ENCODE data around the gene A4GALT.
"Not testable (repeated sequence)": the region's sequence is repeated elsewhere in the genome, so short reads cannot be mapped to it uniquely, and the experiment has no call there.

A4GALT gene

DNA sequence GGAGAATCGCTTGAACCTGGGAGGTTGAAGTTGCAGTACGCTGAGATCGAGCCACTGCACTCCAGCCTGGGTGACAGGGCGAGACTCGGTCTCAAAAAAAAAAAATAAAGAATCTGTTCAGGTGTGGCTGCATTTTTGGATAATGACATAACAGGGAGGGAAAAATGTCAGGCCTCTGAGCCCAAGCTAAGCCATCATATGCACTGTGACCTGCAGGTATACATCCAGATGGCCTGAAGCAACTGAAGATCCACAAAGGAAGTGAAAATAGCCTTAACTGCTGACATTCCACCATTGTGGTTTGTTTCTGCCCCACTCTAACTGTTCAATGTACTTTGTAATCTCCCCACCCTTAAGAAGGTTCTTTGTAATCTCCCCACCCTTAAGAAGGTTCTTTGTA is 19.6 kb upstream of the A4GALT start:
- not testable (repeated sequence) for DNase-seq

DNA sequence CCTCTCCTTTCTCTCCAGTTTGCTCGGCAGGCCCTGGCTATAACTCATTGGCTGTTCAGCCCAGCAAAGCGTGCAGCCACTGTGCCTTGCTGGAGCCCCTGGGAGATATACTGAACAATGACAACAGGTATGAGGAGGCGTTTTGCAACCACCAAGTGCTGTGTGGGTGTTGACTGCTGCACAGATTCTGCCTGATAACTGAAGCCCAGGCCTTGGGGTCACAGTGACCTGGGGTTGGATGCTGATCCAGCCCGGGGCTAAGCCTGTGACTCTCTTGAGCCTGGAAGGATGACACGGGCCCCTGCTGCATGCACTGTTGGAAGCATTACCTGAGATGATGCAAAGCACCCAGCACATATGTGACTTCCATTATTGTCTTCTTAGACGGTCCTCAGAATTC is 13.7 kb upstream of the A4GALT start:
- DNase-seq: no peak

DNA sequence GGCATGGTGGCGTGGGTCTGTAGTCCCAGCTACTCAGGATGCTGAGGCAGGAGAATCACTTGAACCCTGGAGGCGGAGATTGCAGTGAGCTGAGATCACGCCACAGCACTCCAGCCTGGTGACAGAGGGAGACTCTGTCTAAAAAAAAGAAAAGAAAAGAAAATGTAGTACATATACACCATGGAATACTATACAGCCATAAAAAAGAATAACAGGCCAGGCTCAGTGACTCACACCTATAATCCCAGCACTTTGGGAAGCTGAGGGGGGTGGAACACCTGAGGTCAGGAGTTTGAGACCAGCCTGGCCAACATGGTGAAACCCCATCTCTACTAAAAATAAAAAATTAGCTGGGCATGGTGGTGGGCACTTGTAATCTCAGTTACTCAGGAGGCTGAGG is 12.7 kb upstream of the A4GALT start:
- not testable (repeated sequence) for DNase-seq

DNA sequence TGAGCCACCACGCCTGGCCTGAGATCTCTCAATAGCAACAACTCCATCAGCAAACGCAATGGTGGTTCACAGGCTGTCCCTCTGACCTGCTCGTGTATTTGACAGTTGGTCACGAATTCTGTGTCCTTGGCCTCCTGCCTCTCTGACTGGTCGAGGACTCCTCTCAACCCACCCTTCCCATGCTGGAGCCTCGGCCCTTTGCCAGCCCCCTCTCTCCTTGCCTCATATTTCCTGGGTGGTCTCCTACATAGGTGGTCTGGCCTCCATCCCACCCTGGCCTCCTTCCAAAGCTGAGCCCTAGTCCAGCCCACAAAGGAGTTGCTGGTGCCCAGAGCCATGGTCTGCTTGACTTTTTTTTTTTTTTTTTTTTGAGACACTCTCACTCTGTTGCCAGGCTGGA is 11.4 kb upstream of the A4GALT start:
- DNase-seq: no peak

DNA sequence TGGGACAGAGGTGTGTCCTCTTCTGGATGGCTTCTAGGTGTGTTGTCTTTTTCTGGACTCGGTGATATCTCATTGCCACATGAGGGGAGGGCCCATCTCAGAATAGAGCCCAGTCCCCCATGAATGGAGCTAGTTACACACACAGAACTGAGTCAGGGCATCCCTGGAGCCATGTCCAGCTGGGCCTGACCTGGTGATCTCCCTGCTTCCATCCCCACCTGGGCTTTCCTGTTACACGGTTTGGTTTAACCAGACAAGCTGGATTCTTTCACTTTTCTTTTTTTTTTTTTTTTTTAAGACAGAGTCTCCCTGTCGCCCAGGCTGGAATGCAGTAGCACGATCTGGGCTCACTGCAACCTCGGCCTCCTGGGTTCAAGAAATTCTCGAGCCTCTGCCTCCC is 6.1 kb upstream of the A4GALT start:
- DNase-seq: no peak

DNA sequence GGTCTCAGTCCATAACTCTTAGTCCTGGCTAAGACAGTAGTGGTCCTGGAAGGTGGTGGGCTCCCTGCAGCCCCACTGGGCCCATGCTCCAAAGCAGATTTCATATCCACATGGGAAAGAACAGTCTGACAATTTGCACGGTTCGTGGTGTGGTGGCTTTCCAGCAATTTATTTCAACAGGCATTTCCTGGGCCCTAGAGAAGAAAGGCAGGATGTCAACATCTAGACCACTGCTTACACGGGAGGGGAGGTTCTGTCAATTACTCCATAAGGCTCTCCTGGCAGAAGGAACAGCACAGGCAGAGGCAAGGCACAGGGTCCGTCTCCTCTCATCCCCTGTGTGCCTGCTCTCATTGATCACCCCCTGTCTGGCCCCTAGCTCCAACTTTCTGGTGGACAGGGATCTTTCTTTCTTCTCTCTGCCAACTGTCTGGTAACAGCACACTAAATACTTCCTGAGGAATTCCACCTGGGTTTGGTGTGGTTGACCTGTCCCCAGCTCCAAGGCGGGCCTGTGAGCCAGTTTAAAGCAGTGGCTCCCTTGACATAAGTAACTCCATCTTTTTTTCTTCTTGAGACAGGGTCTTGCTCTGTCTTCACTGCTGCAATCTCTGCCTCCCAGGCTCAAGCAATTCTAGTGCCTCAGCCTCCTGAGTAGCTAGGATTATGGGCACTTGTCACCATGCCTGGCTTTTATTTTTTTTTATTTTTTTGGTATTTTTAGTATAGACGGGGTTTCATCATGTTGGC is 5.1 kb upstream of the A4GALT start:
- DNase-seq: no peak

DNA sequence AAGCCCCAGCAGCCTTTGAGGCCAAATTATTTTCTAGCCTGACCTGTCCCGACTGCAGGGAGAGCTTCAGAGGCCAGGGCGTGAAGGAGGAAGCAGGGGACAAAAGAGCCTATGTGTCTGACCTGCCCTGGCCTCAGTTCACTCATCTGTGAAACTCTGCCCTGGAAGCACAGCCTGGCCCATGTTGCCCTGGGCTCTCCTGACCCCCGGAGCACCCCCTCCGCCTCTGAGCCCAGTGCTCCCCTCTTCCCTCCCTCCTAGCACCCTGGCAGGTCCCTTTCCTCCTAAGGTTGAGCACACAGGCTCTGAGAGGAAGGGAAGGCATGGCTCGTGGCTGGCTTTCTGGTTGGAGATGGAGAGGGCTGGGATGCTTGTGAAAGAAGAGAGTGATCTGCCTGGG is 3.4 kb upstream of the A4GALT start:
- no peak for DNase-seq

DNA sequence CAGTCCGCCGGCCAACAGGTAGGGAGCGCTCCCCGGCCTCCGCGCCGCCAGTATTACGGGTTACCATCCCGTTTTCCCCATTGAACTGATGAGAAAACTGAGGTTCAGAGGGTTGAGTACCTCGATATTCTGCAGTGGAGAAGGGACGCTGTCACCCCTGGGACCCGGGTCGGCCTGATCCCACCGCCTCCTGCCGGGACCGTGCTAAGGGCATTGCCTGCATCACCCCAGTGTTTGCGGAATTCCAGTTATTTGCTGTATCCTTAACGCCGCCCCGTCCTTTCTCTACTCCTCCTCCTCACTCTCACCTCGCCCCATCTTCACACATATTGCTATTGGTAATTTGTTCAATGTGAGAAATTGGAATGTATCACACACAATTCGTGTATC is 370 bp upstream of the A4GALT start:
- DNase-seq: no peak

DNA sequence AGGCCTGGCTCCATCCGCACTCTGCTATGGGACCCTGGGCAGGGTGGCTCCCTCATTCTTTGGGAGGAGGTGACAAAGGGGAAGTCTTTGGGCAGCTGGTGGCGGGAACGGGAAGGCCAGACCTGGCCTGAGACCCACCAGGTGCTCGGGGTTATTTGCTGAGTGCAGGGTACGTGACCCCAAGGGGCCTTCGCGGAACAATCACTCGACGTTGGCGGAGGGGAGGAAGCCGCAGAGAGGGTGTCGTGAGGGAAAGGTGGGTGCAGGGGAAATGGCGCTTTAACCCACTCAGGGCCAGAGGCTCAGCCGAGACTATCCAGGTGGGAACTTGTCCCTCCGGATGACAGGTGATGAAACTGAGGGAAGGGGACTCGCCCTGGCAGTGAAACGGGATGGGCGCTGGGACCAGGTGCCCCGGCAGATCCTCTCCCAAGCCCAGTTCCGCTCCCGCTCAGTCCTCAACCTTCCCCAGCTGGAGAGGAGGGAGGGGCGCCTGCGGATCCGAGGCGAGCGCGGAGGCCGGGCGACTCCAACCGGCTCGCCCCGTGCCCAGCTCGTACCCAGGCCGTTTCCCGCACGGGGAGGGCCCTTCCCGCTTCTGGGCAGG is 911 bp downstream of the A4GALT start:
- no peak for DNase-seq

DNA sequence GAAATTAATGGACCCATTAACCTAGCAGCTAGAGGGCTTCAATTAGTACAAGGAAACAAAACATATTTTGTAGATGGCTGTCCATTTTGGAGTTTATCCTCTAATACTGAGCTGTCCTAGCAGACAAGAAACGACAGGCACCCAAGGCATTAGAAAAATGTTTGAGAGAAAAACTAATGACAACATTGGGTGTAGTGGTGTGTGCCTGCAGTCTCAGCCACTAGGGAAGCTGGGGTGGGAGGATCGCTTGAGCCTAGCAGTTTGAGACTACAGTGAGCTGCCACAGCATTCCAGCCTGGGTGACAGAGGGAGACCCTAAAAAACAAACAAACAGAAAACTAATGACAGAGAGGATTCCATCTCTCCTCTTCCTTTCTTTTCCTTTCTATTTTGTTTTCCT is 1.5 kb downstream of the A4GALT start:
- DNase-seq: no peak

DNA sequence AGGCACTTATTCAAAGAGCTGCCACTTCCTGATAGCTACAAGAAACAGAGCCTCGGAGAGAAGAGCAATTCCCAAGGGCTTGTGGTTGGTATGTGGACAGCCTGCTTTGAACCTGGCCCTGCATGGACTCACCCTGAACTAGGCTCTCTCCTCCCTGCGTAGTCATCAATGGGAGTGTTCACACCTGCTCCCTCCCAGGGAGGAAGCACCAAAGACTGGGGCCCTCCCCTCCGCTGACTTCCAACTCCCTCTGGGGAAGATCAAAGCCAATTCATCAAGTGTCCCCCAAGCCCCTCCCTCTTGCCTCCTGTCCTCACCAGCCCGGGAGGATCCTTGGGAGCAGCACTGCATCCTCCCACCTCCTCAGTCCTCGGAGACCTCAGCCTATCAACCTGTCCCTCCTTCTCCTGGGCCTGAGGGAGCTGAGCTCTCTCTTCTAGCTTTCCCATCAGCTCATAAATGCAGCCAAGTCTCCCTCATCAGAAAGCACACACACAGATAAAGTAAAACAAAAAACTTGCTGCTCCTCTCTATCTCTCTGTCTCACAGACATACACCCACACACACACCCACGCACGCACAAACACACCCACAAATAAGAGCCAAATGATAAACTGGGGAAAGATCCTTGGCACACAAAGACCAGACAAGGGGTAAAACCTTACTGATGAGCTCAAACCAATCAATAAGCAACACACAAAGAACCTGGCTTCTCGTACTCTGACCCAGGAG is 3.3 kb downstream of the A4GALT start:
- no peak for DNase-seq

DNA sequence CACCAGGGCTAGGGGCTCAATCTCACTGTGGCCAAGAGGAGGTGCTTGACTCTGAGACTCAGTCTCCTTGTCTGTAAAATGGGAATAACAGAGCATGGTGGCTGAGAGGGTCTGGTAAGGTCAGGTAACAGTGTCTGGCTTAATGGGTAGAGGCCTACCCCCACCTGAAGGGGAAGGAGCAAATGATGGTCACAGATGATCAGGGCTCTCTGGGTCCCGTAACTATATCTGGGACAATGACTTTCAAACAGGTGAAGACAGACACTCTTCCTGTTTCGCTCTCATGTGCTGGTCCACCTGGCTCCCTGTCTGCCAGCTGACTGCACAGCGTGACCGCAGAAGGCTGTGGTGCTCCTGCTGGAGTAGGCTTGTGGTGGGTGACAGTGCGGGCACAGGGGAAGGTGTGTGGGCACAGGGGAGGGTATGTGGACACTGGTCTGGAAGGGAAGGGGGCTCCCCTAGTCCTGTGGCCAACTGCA is 4.0 kb downstream of the A4GALT start:
- no peak for DNase-seq

DNA sequence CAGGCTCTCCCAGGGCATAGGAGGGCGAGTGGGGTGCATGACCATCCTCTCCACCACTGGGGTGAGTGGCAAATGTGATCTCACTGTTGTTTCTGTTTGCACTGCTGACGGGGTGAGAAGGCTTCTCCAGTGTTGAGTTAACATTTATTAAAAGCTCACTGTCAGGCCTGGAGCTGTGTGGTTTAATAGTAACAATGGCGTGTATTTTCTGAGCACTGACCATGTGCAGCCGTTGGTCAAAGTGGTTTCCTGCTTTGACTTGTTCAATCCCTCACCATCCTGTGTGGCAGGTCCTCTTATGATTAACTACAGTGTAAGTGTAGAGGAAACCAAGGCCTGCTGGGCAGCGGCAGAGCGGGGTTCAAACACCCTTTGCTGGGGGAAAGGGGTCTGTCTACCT is 4.4 kb downstream of the A4GALT start:
- no peak for DNase-seq

DNA sequence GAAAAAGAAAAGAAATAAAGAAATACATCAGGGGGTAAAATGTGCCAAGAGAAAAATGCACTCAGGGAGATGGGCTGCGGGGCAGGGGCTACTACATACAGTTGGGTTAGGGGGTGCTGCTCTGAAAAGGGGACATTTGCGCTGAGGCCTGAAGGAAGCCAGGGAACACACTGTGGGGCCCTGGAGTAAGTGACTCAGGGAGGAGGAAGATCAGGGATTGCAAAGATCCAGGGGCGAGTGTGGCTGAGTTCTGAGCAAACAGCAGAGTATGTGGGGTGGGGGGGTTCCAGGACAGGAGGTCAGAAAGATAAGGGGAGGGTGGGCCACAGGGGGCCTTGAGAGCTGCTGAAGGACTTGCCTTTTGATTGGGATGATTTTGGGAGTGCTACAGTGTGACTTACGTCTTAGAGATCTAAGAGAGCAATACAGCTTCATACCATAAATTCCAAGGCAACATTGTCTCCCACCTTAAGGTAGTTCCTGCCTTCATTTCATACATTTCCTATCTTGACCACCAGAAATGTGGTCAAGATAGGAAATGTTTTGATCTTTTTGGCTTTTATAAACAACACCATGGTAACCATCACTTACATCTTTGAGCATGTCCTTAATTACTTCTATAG is 5.8 kb downstream of the A4GALT start:
- DNase-seq: no peak

DNA sequence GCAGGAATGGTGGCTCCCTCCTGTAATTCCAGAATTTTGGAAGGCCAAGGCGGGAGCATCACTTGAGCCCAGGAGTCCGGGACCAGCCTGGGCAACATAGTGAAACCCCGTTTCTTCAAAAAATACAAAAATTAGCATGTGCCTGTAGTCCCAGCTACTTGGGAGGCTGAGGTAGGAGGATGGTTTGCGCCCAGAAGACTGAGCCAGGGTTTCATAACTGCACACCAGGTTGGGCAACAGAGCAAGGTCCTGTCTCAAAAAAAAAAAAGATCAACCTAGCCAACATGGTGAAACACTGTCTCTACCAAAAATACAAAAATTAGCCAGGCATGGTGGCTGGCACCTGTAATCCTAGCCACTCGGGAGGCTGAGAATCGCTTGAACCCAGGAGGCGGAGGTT is 6.4 kb downstream of the A4GALT start:
- DNase-seq: no peak

DNA sequence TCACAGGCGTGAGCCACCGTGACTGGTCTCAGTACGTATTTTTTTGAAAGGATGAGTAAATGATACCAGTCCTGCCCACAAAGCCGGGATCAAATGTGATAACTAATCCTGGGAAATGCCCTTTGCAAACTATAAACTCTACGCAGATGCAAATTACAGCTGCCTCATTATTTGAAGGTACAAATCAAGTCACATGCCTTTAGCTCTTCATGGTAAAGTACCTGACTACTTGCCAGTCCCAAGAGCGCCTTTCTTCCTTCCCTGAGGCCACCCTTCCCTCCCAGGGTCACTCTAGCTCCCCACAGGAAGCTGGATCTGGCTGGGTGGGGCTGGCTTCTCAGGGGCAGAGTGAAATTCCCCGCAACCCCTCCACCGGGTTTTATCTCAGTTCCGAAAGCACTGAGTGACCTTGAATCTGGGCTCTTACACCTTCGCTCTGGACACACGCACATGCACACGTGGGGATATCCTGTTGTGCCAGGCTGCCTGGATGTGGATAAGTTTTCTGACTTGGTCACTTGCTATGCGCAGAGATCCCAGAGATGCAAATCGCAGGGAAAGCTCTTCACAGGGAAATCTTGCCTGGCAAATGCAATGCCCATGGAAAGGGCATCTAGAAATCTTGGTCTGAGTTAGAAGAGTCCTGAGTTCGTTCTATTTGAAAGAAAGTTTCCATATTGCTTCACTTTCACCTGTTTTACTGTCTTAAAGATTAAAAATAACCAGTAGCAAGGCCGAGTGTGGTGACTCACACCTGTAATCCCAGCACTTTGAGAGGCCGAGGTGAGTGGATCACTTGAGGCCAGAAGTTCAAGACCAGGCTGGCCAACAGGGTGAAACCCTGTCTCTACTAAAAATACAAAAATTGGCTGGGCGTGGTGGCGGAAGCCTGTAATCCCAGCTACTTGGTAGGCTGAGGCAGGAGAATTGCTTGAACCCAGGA is 8.5 kb downstream of the A4GALT start:
- no peak for DNase-seq

DNA sequence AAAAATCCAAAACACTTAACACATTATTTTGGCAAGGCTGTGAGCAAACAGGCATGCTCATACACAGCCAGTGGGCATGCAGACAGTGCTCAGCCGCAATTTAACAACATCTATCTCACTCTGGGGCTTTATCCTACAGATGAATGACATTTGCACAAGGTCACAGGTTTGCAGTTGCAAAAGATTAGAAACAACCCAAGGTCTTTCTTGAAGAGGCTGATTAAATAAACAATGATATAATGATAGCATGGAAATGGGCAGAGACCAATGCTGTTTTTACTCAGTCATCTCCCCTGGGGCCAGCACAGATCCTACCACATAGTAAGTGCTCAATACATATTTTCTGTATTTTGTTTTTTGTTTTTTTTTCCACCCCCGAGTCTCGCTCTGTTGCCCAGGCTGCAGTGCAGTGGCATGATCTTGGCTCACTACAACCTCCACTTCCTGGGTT is 9.4 kb downstream of the A4GALT start:
- no peak for DNase-seq

DNA sequence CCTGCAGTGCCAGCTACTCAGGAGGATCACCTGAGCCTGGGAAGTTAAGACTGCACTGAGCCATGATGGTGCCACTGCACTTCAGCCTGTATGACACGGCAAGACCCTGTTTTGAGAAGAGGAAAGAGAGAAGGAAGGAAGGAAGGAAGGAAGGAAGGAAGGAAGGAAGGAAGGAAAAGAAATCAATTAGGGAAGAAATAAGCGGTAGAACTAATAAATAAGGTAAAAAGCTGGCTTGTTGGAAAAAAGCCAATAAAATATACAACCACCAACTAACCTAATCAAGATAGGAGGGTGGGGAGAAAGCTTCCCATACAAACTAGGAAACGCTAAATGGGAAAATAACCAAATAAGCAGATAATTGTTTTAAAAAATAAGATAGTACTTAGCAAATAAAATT is 12.3 kb downstream of the A4GALT start:
- DNase-seq: no peak

DNA sequence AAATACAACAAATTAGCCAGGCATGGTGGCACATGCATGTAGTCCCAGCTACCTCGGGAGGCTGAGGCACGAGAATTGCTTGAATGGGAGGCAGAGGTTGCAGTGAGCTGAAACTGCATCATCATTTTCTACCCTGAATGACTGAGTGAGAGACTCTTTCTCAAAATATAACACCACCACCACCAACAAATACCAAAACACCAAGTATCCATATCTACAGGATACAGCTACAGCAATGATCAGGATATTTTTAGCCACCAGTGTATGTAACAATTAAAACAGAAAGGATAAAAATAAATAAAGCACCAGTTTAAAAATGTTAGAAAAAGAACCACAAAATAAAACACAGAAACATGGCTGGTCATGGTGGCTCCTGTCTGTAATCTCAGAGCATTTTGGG is 13.2 kb downstream of the A4GALT start:
- DNase-seq: no peak

DNA sequence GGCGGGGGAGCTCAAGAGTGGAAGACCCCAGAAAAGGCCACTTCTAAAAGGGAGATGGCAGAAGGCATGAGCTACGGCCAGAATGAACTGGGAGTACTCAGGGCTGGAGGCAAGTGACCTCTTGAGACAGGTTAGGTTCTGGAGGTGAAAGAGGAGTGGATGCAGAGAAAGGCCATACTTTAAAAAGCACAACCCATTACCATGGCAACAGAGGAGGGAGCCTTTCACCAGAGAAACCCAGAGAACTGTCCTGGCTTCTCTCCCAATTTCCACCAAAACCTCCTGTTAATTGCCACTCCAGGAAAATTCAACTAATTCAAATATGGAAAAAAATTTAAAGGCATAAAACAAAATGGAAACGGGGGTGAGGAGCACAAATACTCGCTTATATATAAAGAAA is 15.8 kb downstream of the A4GALT start:
- no peak for DNase-seq

DNA sequence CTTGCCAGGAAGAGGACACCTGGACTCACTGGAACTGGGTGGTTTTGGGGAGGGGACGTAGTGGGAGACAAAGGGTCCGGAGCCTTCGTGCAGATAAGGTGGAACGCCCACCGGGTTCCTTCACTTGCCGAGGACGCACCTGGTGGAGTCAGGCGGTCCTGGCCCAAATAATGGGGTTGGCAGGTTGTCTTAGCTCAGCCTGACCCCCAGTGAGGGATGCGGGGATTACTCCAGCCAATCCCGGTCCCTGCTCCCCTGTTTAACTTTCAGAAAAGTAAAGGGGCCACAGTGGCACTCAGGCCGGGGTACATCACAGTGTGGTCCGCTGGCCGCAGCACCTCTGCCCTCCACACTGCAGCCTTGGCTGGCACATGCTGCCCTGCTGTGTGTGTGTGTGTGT is 18.0 kb downstream of the A4GALT start:
- DNase-seq: no peak

DNA sequence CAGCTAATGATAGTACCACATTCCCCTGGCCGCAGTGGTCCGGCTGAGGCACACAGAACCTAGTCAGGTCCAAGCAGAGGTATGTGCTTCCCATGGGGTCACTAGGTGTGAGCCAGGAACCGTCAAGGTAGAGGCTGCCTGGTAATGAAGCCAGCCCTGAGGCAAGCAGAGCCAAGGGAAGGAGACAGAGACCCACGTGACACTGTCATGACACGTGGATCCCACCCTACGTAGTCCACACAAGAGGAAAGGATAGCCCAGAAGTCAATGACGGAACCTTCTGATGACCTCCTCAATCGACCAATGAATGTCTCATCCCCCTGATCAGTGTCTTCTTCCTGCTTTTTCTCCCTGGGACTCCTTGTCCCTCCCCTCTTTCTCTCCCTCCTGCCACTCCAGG is 19.0 kb downstream of the A4GALT start:
- DNase-seq: no peak

DNA sequence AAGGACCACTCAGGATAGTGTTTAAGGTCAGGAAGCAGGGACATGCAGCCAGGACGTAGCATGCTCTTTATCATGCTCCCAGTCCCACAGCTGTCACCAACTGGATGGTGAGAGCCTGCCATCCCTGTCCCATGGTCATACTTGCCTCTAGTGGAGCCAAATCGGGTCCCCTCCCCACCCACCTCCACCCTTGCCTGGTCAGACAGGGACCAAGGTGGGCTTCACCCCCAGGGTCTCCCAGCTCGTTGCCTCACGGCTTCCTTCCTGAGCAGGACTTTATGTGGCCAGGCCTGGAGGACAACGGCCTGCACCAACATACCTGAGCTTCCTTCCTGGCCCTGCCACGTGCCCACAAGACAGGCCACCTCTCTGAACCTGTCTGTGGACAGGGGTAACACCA is 19.8 kb downstream of the A4GALT start:
- no peak for DNase-seq
